Endodermal cell (in vitro differentiated cells): ENCODE results near the gene COLEC12. TPM values are rescaled to one million over a fixed set of nuclear protein-coding genes. Genes with fewer than 3 reads are reported as not detected.

Experiments
- DNase-seq: peaks from one replicate; pipeline ENCODE4 v3.0.0-alpha.2; 2017
- H3K27ac ChIP-seq: 2 replicates; pipeline ENCODE4 v1.5.1; 2013; ENCODE audit warnings: mild to moderate bottlenecking, low read depth, low read length, moderate library complexity
- H3K27me3 ChIP-seq: 2 replicates; pipeline ENCODE4 v1.6.1; 2013; ENCODE audit warnings: mild to moderate bottlenecking, low read length, moderate library complexity; ENCODE audit not compliant: insufficient read depth, control insufficient read depth, poor library complexity, severe bottlenecking
- H3K36me3 ChIP-seq: 2 replicates; pipeline ENCODE4 v1.7.0; 2013; ENCODE audit warnings: mild to moderate bottlenecking, low read length, moderate library complexity; ENCODE audit not compliant: control insufficient read depth, insufficient read depth
- H3K4me1 ChIP-seq: one replicate; pipeline ENCODE4 v1.7.0; 2013; ENCODE audit warnings: low read length; ENCODE audit not compliant: control insufficient read depth, insufficient read depth
- H3K4me3 ChIP-seq: 2 replicates; pipeline ENCODE4 v1.5.1; 2013; ENCODE audit warnings: mild to moderate bottlenecking, low read length, moderate library complexity
- H3K9ac ChIP-seq: 2 replicates; pipeline ENCODE4 v1.6.1; 2013; ENCODE audit warnings: mild to moderate bottlenecking, low read length, moderate library complexity; ENCODE audit not compliant: poor library complexity, severe bottlenecking; ENCODE audit errors: extremely low read depth
- H3K9me3 ChIP-seq: 2 replicates; pipeline ENCODE4 v1.6.1; 2013; ENCODE audit warnings: mild to moderate bottlenecking, low read length, moderate library complexity; ENCODE audit not compliant: control insufficient read depth
- H3K27ac Mint-ChIP-seq: 2 replicates; pipeline ENCODE4 v1.8.0; 2020; ENCODE audit warnings: mixed read lengths
- H3K27me3 Mint-ChIP-seq: 2 replicates; pipeline ENCODE4 v1.8.0; 2021; ENCODE audit warnings: mild to moderate bottlenecking, mixed read lengths; ENCODE audit not compliant: insufficient read depth
- H3K36me3 Mint-ChIP-seq: 2 replicates; pipeline ENCODE4 v1.8.0; 2020; ENCODE audit warnings: low read depth, mixed read lengths
- H3K4me1 Mint-ChIP-seq: 2 replicates; pipeline ENCODE4 v1.8.0; 2020; ENCODE audit warnings: mixed read lengths
- H3K4me3 Mint-ChIP-seq: 2 replicates; pipeline ENCODE4 v1.8.0; 2020; ENCODE audit warnings: mild to moderate bottlenecking, moderate library complexity, mixed read lengths
- H3K9me3 Mint-ChIP-seq: 2 replicates; pipeline ENCODE4 v1.8.0; 2020; ENCODE audit warnings: mild to moderate bottlenecking, mixed read lengths
- WGBS, 2 experiments: methylation state at CpG; one replicate each; pipeline versions ENCODE4 v1.1.5 to v1.1.7; 2013; ENCODE audit warnings: missing lambda C conversion rate in 2 of 2, mixed read lengths in 1 of 2; ENCODE audit not compliant: insufficient coverage in 1 of 2, insufficient read length in 1 of 2; 5-methylcytosine and 5-hydroxymethylcytosine counted together
- total RNA-seq, 2 donors: library from RNA; stranded (reverse); fragmentation: NEBNext Ultra II Directional in 1 of 2; extraction: Animal tissue kit (Norgen Biotek cat#: 25700) in 1 of 2; gene quantifications; 2 replicates in 1 of 2; 3 replicates in 1 of 2; pipeline ENCODE4 v1.2.1, GENCODE V29; 2021
- TF ChIP-seq, protein P1 (sequence below): fragments of 200-600 bp; sonication (generic); conservative IDR thresholded peaks from 2 replicates; pipeline ENCODE4 v1.5.0; 2021; ENCODE audit warnings: antibody characterized with exemption, mild to moderate bottlenecking

Gene COLEC12
- total RNA-seq, 2 donors from 2014 or later = 123 TPM

DNA sequence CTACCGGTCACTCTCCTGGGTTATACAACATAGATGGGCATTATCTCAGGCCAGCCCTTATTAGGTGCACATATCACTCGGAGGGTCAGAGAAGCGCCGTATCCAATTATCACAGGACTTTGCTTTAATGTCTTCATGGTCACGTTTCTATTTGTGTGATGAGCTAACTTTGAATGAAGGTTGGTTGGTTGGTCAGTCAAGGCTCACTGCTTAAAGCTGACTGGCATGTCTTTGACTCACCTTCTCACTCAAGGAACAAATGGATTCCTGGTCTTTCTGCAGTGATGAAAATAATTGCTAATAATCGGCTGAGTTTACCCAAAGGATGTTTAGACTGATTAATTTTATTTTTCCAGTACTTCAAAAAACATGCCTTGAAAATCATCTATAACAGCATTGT is 39.7 kb downstream of the COLEC12 start:
- Mint-ChIP-seq H3K27ac (no peak overlapping the region), H3K4me3 (no peak overlapping the region), H3K27me3 (no peaks in the 10 kb centered on the region), H3K9me3 (peaks cover 8% of the 10 kb centered on the region), H3K4me1 (peaks cover 36% of the 10 kb centered on the region), H3K36me3 (peaks cover 49% of the 10 kb centered on the region)
- DNase-seq = no peak
- Histone ChIP-seq H3K4me3 (no peak overlapping the region), H3K9me3 (no peaks in the 10 kb centered on the region), H3K4me1 (peaks cover 27% of the 10 kb centered on the region), H3K27ac (no peak overlapping the region), H3K27me3 (no peaks in the 10 kb centered on the region), H3K9ac (no peak overlapping the region), H3K36me3 (peaks cover 89% of the 10 kb centered on the region)
- TF ChIP-seq, protein P1, sequence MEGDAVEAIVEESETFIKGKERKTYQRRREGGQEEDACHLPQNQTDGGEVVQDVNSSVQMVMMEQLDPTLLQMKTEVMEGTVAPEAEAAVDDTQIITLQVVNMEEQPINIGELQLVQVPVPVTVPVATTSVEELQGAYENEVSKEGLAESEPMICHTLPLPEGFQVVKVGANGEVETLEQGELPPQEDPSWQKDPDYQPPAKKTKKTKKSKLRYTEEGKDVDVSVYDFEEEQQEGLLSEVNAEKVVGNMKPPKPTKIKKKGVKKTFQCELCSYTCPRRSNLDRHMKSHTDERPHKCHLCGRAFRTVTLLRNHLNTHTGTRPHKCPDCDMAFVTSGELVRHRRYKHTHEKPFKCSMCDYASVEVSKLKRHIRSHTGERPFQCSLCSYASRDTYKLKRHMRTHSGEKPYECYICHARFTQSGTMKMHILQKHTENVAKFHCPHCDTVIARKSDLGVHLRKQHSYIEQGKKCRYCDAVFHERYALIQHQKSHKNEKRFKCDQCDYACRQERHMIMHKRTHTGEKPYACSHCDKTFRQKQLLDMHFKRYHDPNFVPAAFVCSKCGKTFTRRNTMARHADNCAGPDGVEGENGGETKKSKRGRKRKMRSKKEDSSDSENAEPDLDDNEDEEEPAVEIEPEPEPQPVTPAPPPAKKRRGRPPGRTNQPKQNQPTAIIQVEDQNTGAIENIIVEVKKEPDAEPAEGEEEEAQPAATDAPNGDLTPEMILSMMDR = no peak
- WGBS, 2 experiments = 89 to 90% methylated on average over 5 of the region's 6 CpGs

DNA sequence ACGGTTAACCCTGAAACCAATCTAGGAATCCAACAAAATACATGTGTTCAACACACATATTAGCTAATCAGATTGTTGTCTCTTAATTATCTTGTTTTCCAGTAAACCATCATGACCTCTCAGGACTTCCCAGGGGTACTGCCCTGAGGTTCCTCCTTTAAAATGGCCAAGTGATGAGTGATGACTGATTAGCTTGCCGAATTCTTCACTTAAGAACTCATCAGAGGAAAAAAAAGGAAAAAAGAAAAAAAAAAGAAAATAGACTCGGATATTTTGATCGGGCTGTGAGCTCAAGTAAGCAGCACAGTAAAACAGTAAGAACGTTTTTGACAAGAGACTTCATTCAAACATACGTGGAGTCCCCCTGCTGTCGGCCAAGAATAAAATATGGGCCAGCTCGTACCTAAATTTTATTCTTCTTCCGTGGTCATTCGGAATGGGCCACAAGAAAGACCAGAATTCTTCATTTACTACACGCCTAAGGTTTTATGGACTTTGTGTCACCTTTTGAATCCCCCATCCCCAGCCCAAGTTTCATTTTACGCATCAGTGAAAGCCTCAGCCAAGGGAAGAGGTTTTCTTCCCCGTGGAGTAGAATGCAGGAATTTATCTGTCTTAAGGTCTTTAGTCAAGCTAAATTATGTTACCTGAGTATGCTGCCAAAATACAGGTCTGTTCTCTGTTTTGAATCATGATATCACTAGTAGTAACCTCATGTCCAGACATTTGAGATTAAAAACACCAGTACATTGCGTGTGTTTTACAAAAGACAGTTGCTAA is 40.5 kb downstream of the COLEC12 start:
- Histone ChIP-seq H3K4me1 (peaks cover 27% of the 10 kb centered on the region), H3K9me3 (no peaks in the 10 kb centered on the region), H3K27ac (no peak overlapping the region), H3K27me3 (no peaks in the 10 kb centered on the region), H3K9ac (no peak overlapping the region), H3K4me3 (no peak overlapping the region), H3K36me3 (peaks cover 92% of the 10 kb centered on the region)
- DNase-seq = no peak
- Mint-ChIP-seq H3K4me1 (peaks cover 36% of the 10 kb centered on the region), H3K27me3 (no peaks in the 10 kb centered on the region), H3K36me3 (peaks cover 52% of the 10 kb centered on the region), H3K9me3 (peaks cover 8% of the 10 kb centered on the region), H3K27ac (no peak overlapping the region), H3K4me3 (no peak overlapping the region)
- TF ChIP-seq, protein P1 = no peak
- WGBS, 2 experiments = 94 to 95% methylated on average over 14 of the region's 14 CpGs

DNA sequence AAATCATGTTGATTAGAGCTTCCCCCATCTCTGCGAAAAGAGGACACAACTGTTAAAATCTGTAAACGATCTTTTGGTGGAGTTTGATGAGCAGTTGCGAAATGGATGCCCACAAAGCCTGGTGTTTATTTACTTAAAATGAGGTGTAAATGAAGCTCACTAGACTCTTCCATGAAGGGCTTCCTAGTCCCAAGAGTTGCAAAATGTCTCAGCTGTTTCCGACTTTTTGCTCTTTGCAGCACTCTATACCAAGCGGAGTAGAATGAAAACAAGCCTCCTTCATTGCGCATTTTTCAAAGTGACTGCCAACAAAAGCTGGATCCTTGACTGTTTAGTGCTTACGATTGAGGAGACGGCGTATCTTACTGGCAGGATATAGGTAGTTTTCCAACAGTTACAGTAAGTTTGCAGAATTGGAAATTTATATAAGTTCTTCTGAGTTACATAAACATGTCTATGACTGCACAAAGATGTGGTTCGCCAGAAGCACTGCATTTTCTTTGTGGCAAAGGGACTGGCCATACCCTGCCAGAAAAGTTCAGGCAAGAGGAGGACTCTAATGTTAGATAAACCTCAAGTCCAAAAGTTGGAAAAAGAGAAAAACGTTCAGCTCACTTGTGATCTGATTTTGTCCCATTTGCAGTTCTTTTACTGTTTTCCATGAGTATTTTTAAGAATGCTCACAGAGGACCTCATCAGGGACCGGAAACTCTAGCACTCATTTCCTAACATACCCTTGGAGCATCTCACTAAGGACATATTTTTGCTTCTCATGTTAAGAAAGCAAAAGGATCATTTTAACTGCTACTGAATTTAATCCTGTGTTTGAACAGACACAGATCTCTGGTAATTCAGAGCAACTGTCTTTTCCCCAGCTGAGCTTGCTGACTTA is 42.7 kb downstream of the COLEC12 start:
- DNase-seq = no peak
- H3K4me1 ChIP-seq = peaks cover 23% of the 10 kb centered on the region
- H3K4me3 ChIP-seq = peak overlapping the region; percentile 31
- Mint-ChIP-seq H3K4me3 (no peak overlapping the region), H3K9me3 (peaks cover 8% of the 10 kb centered on the region), H3K27ac (peak overlapping the region; percentile 87), H3K4me1 (peaks cover 31% of the 10 kb centered on the region), H3K36me3 (peaks cover 43% of the 10 kb centered on the region), H3K27me3 (no peaks in the 10 kb centered on the region)
- H3K36me3 ChIP-seq = peaks cover 80% of the 10 kb centered on the region
- no peak overlapping the region for H3K9ac ChIP-seq
- TF ChIP-seq, protein P1 = no peak
- no peak overlapping the region for H3K27ac ChIP-seq
- H3K27me3 ChIP-seq = no peaks in the 10 kb centered on the region
- 92 to 95% methylated on average over 12 of the region's 12 CpGs for WGBS, 2 experiments
- no peaks in the 10 kb centered on the region for H3K9me3 ChIP-seq
